Rectal smooth muscle tissue (tissue), 1 donor: ENCODE results near the gene FRS3.
"Not testable (repeated sequence)": the region's sequence is repeated elsewhere in the genome, so short reads cannot be mapped to it uniquely, and the experiment has no call there.

Source experiments
- H3K27ac ChIP-seq: one replicate; pipeline ENCODE4 v1.7.0; 2013; ENCODE audit warnings: low read depth, low read length, inconsistent platforms
- H3K27me3 ChIP-seq: one replicate; pipeline ENCODE4 v1.7.0; 2013; ENCODE audit warnings: low read length; ENCODE audit not compliant: control insufficient read depth, insufficient read depth
- H3K36me3 ChIP-seq: one replicate; pipeline ENCODE4 v1.7.0; 2013; ENCODE audit warnings: low read length; ENCODE audit not compliant: control insufficient read depth, insufficient read depth
- H3K4me1 ChIP-seq: one replicate; pipeline ENCODE4 v1.7.0; 2013; ENCODE audit warnings: low read length; ENCODE audit not compliant: control insufficient read depth, insufficient read depth
- H3K4me3 ChIP-seq: one replicate; pipeline ENCODE4 v1.7.0; 2013; ENCODE audit warnings: low read length
- H3K9ac ChIP-seq: one replicate; pipeline ENCODE4 v1.7.0; 2013; ENCODE audit warnings: low read length

Gene FRS3

GRCh38 chr6:41811946-41812345 lies 32.2 kb upstream of the FRS3 start:
- not testable (repeated sequence) for H3K27ac ChIP-seq, H3K27me3 ChIP-seq, H3K4me3 ChIP-seq, H3K9ac ChIP-seq, H3K4me1 ChIP-seq, H3K36me3 ChIP-seq

GRCh38 chr6:41811095-41811494 lies 31.4 kb upstream of the FRS3 start:
- Histone ChIP-seq H3K36me3 (no peaks in the 10 kb centered on the region), H3K27me3 (no peaks in the 10 kb centered on the region), H3K9ac (no peak overlapping the region), H3K4me3 (no peak overlapping the region), H3K27ac (no peak overlapping the region), H3K4me1 (no peaks in the 10 kb centered on the region)

- Histone ChIP-seq H3K27ac (no peak overlapping the region), H3K4me3 (no peak overlapping the region), H3K9ac (no peak overlapping the region), H3K4me1 (no peaks in the 10 kb centered on the region), H3K27me3 (no peaks in the 10 kb centered on the region), H3K36me3 (peaks cover 5% of the 10 kb centered on the region)
Observed at GRCh38 chr6:41805830-41806774, 26.4 kb upstream of the FRS3 start.

- Histone ChIP-seq H3K36me3 (peaks cover 7% of the 10 kb centered on the region), H3K9ac (no peak overlapping the region), H3K4me1 (no peaks in the 10 kb centered on the region), H3K4me3 (no peak overlapping the region), H3K27ac (no peak overlapping the region), H3K27me3 (no peaks in the 10 kb centered on the region)
Observed at GRCh38 chr6:41801380-41801779, 21.7 kb upstream of the FRS3 start.

- no peaks in the 10 kb centered on the region for H3K27me3 ChIP-seq
- H3K9ac ChIP-seq, result no peak overlapping the region
- no peak overlapping the region for H3K4me3 ChIP-seq
- no peaks in the 10 kb centered on the region for H3K4me1 ChIP-seq
- peaks cover 8% of the 10 kb centered on the region for H3K36me3 ChIP-seq
- no peak overlapping the region for H3K27ac ChIP-seq
Observed at GRCh38 chr6:41799559-41799911, 19.8 kb upstream of the FRS3 start.

- Histone ChIP-seq H3K36me3 (peaks cover 8% of the 10 kb centered on the region), H3K27me3 (no peaks in the 10 kb centered on the region), H3K9ac (no peak overlapping the region), H3K4me1 (no peaks in the 10 kb centered on the region), H3K4me3 (no peak overlapping the region), H3K27ac (no peak overlapping the region)
Observed at GRCh38 chr6:41798901-41799558, 19.3 kb upstream of the FRS3 start.

GRCh38 chr6:41796474-41796873 lies 16.8 kb upstream of the FRS3 start:
- Histone ChIP-seq H3K27me3 (no peaks in the 10 kb centered on the region), H3K4me3 (no peak overlapping the region), H3K36me3 (peaks cover 16% of the 10 kb centered on the region), H3K9ac (no peak overlapping the region), H3K4me1 (no peaks in the 10 kb centered on the region), H3K27ac (no peak overlapping the region)

- peaks cover 27% of the 10 kb centered on the region for H3K36me3 ChIP-seq
- H3K4me3 ChIP-seq, result no peak overlapping the region
- H3K4me1 ChIP-seq, result no peaks in the 10 kb centered on the region
- no peak overlapping the region for H3K27ac ChIP-seq
- no peaks in the 10 kb centered on the region for H3K27me3 ChIP-seq
- no peak overlapping the region for H3K9ac ChIP-seq
Observed at GRCh38 chr6:41791984-41792383, 12.3 kb upstream of the FRS3 start.

- no peak overlapping the region for H3K9ac ChIP-seq
- no peaks in the 10 kb centered on the region for H3K4me1 ChIP-seq
- H3K27me3 ChIP-seq, result no peaks in the 10 kb centered on the region
- no peak overlapping the region for H3K27ac ChIP-seq
- no peak overlapping the region for H3K4me3 ChIP-seq
- H3K36me3 ChIP-seq, result peaks cover 27% of the 10 kb centered on the region
Observed at GRCh38 chr6:41791305-41791704, 11.6 kb upstream of the FRS3 start.

- Histone ChIP-seq H3K27ac (no peak overlapping the region), H3K9ac (no peak overlapping the region), H3K27me3 (no peaks in the 10 kb centered on the region), H3K4me1 (peaks cover 2% of the 10 kb centered on the region), H3K36me3 (peaks cover 26% of the 10 kb centered on the region), H3K4me3 (no peak overlapping the region)
Observed at GRCh38 chr6:41790045-41790444, 10.3 kb upstream of the FRS3 start.

GRCh38 chr6:41789390-41789724 lies 9.7 kb upstream of the FRS3 start:
- Histone ChIP-seq H3K36me3 (peaks cover 22% of the 10 kb centered on the region), H3K27ac (no peak overlapping the region), H3K9ac (no peak overlapping the region), H3K4me1 (peaks cover 2% of the 10 kb centered on the region), H3K27me3 (no peaks in the 10 kb centered on the region), H3K4me3 (no peak overlapping the region)

GRCh38 chr6:41787219-41787917 lies 7.7 kb upstream of the FRS3 start, which contains the start of gene TOMM6:
TSS of gene TOMM6 (plus strand) at chr6:41787694. CDS start at chr6:41787698, 4 bp downstream.
- H3K36me3 ChIP-seq, result peaks cover 21% of the 10 kb centered on the region
- no peaks in the 10 kb centered on the region for H3K27me3 ChIP-seq
- peak within 1 kb of the TSS; percentile 98 for H3K9ac ChIP-seq

More at GRCh38 chr6:41787219-41787917, 7.7 kb upstream of the FRS3 start, which contains the start of gene TOMM6:
- peak within 1 kb of the TSS; percentile 98 for H3K27ac ChIP-seq
- peaks cover 2% of the 10 kb centered on the region for H3K4me1 ChIP-seq
- peak within 1 kb of the TSS; percentile 97 for H3K4me3 ChIP-seq
